Loucy (cell line): ENCODE measurements around the gene TLL1.

ENCODE experiments used
- CTCF ChIP-seq: fragments of 200-600 bp; sonication (generic); conservative IDR thresholded peaks from 2 replicates; pipeline ENCODE4 v1.5.1; 2014; ENCODE audit warnings: mild to moderate bottlenecking, antibody characterized with exemption, low read length
- EZH2phosphoT487 ChIP-seq: fragments of 200-600 bp; IDR thresholded peaks from 2 replicates; pipeline ENCODE4 v1.6.1; 2018; ENCODE audit warnings: antibody characterized with exemption, mild to moderate bottlenecking, moderate library complexity, borderline replicate concordance

GRCh38 chr4:165965503-165965902 is 92.5 kb downstream of the TLL1 start:
- TF ChIP-seq CTCF (no peak), EZH2phosphoT487 (no peak)
